GM18502 (cell line): ENCODE measurements around the gene GRIK5.

Experiments
- ATAC-seq: cut with Tn5 transposase; IDR thresholded peaks from one replicate; pipeline ENCODE4 v1.9.1; 2021; ENCODE audit warnings: mild to moderate bottlenecking; ENCODE audit not compliant: unreplicated experiment, poor library complexity

Gene GRIK5

GRCh38 chr19:41965106-41965505 lies 104.9 kb downstream of the GRIK5 start:
- ATAC-seq: no peak

- ATAC-seq: no peak
Observed at GRCh38 chr19:41960973-41961372, 109.0 kb downstream of the GRIK5 start.

- ATAC-seq: peak; percentile 86
Observed at GRCh38 chr19:41959056-41960053, 110.7 kb downstream of the GRIK5 start, which contains the start of gene RABAC1. TSS of gene RABAC1 (minus strand) at chr19:41959321. CDS start at chr19:41959292, 29 bp downstream.

- peak; percentile 60 for ATAC-seq
Observed at GRCh38 chr19:41958367-41959055, 111.5 kb downstream of the GRIK5 start.

GRCh38 chr19:41957838-41958366 lies 112.1 kb downstream of the GRIK5 start:
- no peak for ATAC-seq

- no peak for ATAC-seq
Observed at GRCh38 chr19:41957161-41957837, 112.7 kb downstream of the GRIK5 start.

GRCh38 chr19:41956621-41957020 lies 113.4 kb downstream of the GRIK5 start:
- ATAC-seq: no peak

GRCh38 chr19:41955521-41955920 lies 114.5 kb downstream of the GRIK5 start:
- ATAC-seq: no peak

GRCh38 chr19:41951686-41952172 lies 118.3 kb downstream of the GRIK5 start:
- ATAC-seq: no peak
